Body of pancreas (tissue), 4 donors: ENCODE results near the gene ACTG2.

Experiments used
- CTCF ChIP-seq, 7 experiments: fragments of 450-650 bp in 4 of 7; fragments of 200-600 bp in 3 of 7; sonication (generic) in 3 of 7; IDR thresholded peaks; one replicate each; pipeline ENCODE4 v1.5.1; 2016 to 2019; ENCODE audit warnings: antibody characterized with exemption in 7 of 7
- POLR2A ChIP-seq, 3 donors: fragments of 450-650 bp; IDR thresholded peaks; one replicate each; pipeline ENCODE4 v1.6.1; 2016; ENCODE audit warnings: antibody characterized with exemption in 3 of 3, mild to moderate bottlenecking in 2 of 3

- TF ChIP-seq CTCF (IDR thresholded peaks at IDR 0.05) (no peak), POLR2A (IDR thresholded peaks at IDR 0.05) (no peak)
Observed at GRCh38 chr2:73925853-73926492, 33.2 kb downstream of the ACTG2 start.
